T-cell (primary cell): ENCODE measurements around the gene NOC4L. TPM values are rescaled to one million over a fixed set of nuclear protein-coding genes. Genes with fewer than 3 reads are reported as not detected.

Experiments
- ATAC-seq, 4 experiments: fragments of 200-7000 bp in 3 of 4; fragments of 150-1000 bp in 1 of 4; cut with Tn5 transposase; replicated peaks in 1 of 4; 1 replicate in 3 of 4; 2 replicates in 1 of 4; pipeline ENCODE4 v1.10.0; 2021; ENCODE audit warnings: moderate library complexity in 3 of 4, mild to moderate bottlenecking in 2 of 4, moderate number of reproducible peaks in 1 of 4
- CTCF ChIA-PET, 2 donors: fragments of 300-600 bp; sonication (Branson Sonifier 250); formaldehyde crosslinking; loops; one replicate each; lab custom pipeline; 2022; ENCODE audit warnings: antibody characterized with exemption in 2 of 2; lab: Charles Lee
- POLR2A ChIA-PET, 2 donors: fragments of 300-600 bp; sonication (Branson Sonifier 250); formaldehyde crosslinking; loops; one replicate each; lab custom pipeline; 2022; ENCODE audit warnings: antibody characterized with exemption in 2 of 2; lab: Charles Lee
- DNase-seq, 35 experiments: peaks; one replicate each; pipeline versions ENCODE4 v3.0.0 to v3.0.0-alpha.2; 2013 to 2023
- H3K27ac ChIP-seq: one replicate; pipeline ENCODE4 v1.5.1; 2013; ENCODE audit warnings: low read length
- H3K27me3 ChIP-seq, 2 experiments: replicated peaks in 1 of 2; 1 replicate in 1 of 2; 2 replicates in 1 of 2; pipeline versions ENCODE4 v1.6.1 to v1.7.0; 2013; ENCODE audit warnings: low read length in 1 of 2, mixed read lengths in 1 of 2; ENCODE audit not compliant: control insufficient read depth in 2 of 2, insufficient read depth in 2 of 2; ENCODE audit errors: extremely low read depth in 1 of 2
- H3K36me3 ChIP-seq, 2 donors: 1 replicate in 1 of 2; 2 replicates in 1 of 2; pipeline versions ENCODE4 v1.6.1 to v1.7.0; 2013; ENCODE audit warnings: low read length in 1 of 2; ENCODE audit not compliant: control insufficient read depth in 2 of 2, insufficient read depth in 1 of 2; ENCODE audit errors: extremely low read depth in 1 of 2
- H3K4me1 ChIP-seq, 2 experiments: 1 replicate in 1 of 2; 2 replicates in 1 of 2; pipeline versions ENCODE4 v1.6.1 to v1.7.0; 2013; ENCODE audit warnings: low read length in 2 of 2, mixed read lengths in 1 of 2; ENCODE audit not compliant: insufficient read depth in 2 of 2, control insufficient read depth in 1 of 2; ENCODE audit errors: extremely low read depth in 1 of 2
- H3K4me3 ChIP-seq, 2 donors: 1 replicate in 1 of 2; 2 replicates in 1 of 2; pipeline versions ENCODE4 v1.5.1 to v1.7.0; 2013; ENCODE audit warnings: mild to moderate bottlenecking in 2 of 2, low read length in 1 of 2, moderate library complexity in 1 of 2; ENCODE audit not compliant: control insufficient read depth in 1 of 2; ENCODE audit errors: extremely low read depth in 1 of 2
- H3K9me3 ChIP-seq: 2 replicates; pipeline ENCODE4 v1.7.0; 2013
- H3K27ac Mint-ChIP-seq, 2 donors: one replicate each; pipeline ENCODE4 v1.8.0; 2020 to 2021; ENCODE audit warnings: mild to moderate bottlenecking in 2 of 2, mixed read lengths in 2 of 2
- H3K27me3 Mint-ChIP-seq, 2 donors: one replicate each; pipeline ENCODE4 v1.8.0; 2021 to 2022; ENCODE audit warnings: mixed read lengths in 2 of 2
- H3K36me3 Mint-ChIP-seq: one replicate; pipeline ENCODE4 v1.8.0; 2021; ENCODE audit warnings: mixed read lengths
- H3K4me1 Mint-ChIP-seq, 3 donors: one replicate each; pipeline ENCODE4 v1.8.0; 2020 to 2022; ENCODE audit warnings: mixed read lengths in 3 of 3, mild to moderate bottlenecking in 1 of 3
- H3K4me3 Mint-ChIP-seq, 3 donors: one replicate each; pipeline ENCODE4 v1.8.0; 2020 to 2022; ENCODE audit warnings: mild to moderate bottlenecking in 3 of 3, mixed read lengths in 3 of 3, moderate library complexity in 3 of 3
- H3K9me3 Mint-ChIP-seq, 3 donors: one replicate each; pipeline ENCODE4 v1.8.0; 2020 to 2022; ENCODE audit warnings: mixed read lengths in 3 of 3
- WGBS: methylation state at CpG from one replicate; pipeline ENCODE4 v1.1.5; 2013; ENCODE audit warnings: missing lambda C conversion rate; ENCODE audit not compliant: insufficient coverage; 5-methylcytosine and 5-hydroxymethylcytosine counted together
- total RNA-seq, 35 experiments: library from RNA in 6 of 35; stranded (reverse) in 6 of 35; fragments of 120-200 nt in 1 of 35; gene quantifications; one replicate each; pipeline versions ENCODE4 v1.2.1 to v1.2.4 and lab custom pipeline; 2013 to 2026

The NOC4L gene
- total RNA-seq, 5 donors from 2014 or later (not counting 1 experiment from before 2014, with no cell fraction given), result 14.6 to 28.9 (median 26.4) TPM

DNA sequence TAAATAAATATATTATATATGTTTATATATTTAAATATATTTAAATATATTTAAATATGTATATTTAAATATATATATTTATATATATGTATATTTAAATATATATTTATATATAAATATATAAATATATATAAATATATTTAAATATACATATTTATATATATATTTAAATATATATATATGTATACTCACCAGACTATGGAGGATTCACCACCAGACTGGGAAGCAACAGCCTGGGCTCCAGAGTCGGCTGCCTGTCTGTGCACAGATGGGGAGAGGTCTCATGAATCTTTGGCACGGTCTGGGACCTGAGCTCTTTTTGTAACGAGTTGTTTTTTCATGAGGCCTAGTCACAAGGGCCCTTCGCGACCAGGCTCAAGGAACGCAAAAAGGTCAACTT lies 21.3 kb downstream of the NOC4L start:
- Mint-ChIP-seq H3K27ac (no peak overlapping the region), H3K36me3 (no peaks in the 10 kb centered on the region), H3K27me3 (no peaks in the 10 kb centered on the region), H3K4me3 (no peak overlapping the region), H3K4me1 (peaks cover 9 to 37% (median 21%) of the 10 kb centered on the region in 3 donors), H3K9me3 (peaks cover 0 to 7% (median 0%) of the 10 kb centered on the region in 3 donors)
- Histone ChIP-seq H3K36me3 (no peaks in the 10 kb centered on the region), H3K9me3 (no peaks in the 10 kb centered on the region), H3K4me3 (no peak overlapping the region), H3K4me1 (peaks cover 4 to 34% of the 10 kb centered on the region in 2 experiments), H3K27me3 (peaks cover 0 to 23% of the 10 kb centered on the region in 2 experiments), H3K27ac (no peak overlapping the region)
- WGBS, result 100% methylated on average over 2 of the region's 6 CpGs
- ATAC-seq (no peak), DNase-seq (no peak)
- ChIA-PET POLR2A (no interaction called here), CTCF (interaction anchor here in 1 of 2 donors (0.6 kb wide), 1 partner anchor 18 kb away, joined by 3 read pairs; no protein-coding TSS in a partner anchor)

DNA sequence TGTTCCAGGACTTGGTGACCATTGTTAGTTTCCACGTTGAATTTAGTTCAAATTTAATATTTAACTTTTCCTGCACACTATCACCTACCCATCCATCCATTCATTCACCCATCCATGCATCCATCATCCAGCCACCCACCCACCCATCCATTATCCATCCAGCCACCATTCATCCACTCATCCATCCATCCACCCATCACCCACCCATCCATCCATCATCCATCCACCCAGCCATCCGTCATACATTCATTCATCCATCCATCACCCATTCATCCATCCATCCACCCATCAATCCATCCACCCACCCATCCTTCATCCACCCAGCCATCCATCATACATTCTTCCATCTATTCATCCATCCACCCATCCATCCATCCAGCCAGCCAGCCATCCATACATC lies 21.8 kb downstream of the NOC4L start:
- Histone ChIP-seq H3K4me3 (no peak overlapping the region), H3K9me3 (no peaks in the 10 kb centered on the region), H3K36me3 (no peaks in the 10 kb centered on the region), H3K4me1 (peaks cover 4 to 34% of the 10 kb centered on the region in 2 experiments), H3K27ac (no peak overlapping the region), H3K27me3 (peaks cover 0 to 28% of the 10 kb centered on the region in 2 experiments)
- WGBS, result 88% methylated on average over 2 of the region's 2 CpGs
- no peak for DNase-seq
- Mint-ChIP-seq H3K9me3 (peaks cover 0 to 7% (median 0%) of the 10 kb centered on the region in 3 donors), H3K27ac (no peak overlapping the region), H3K36me3 (no peaks in the 10 kb centered on the region), H3K27me3 (no peaks in the 10 kb centered on the region), H3K4me1 (peaks cover 9 to 37% (median 21%) of the 10 kb centered on the region in 3 donors), H3K4me3 (no peak overlapping the region)
- CTCF ChIA-PET, result interaction anchor here in 1 of 2 donors (0.6 kb wide), 1 partner anchor 18 kb away, joined by 3 read pairs; no protein-coding TSS in a partner anchor
- ATAC-seq, result no peak
- POLR2A ChIA-PET, result no interaction called here

DNA sequence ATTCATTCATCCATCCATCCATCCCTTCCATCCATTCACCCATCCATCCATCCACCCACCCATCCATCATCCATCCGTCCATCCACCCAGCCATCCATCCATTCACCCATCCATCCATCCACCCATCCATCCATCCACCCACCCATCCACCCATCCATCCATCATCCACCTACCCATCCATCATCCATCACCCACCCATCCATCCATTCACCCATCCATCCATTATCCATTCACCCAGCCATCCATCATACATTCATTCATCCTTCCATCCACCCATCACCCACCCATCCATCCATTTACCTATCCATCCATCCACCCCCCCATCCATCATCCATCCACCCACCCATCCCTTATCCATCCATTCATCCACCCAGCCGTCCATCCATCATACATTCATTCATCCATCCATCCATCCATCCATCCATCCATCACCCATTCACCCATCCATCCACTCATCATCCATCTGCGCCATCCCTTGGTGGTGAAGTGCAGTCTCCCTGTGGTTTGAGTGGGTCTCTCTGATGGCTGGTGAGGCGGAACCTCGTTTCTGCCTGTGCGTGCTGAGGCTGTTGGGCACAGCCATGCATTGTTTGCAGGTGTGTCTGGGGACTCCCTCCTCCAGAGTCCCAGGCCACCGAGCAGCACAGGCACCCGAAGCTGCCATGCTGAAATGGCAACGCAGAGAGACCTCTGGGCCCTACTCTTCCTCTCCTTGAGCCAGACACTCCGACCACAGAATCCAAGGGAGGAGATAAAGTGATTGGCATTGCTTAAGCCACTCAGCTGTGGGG lies 22.7 kb downstream of the NOC4L start:
- WGBS, result 77% methylated on average over 5 of the region's 10 CpGs
- peaks cover 9 to 35% (median 21%) of the 10 kb centered on the region in 3 donors for H3K4me1 Mint-ChIP-seq
- no peak for ATAC-seq
- CTCF ChIA-PET, result no interaction called here
- Histone ChIP-seq H3K36me3 (no peaks in the 10 kb centered on the region), H3K27me3 (peaks cover 0 to 36% of the 10 kb centered on the region in 2 experiments), H3K4me1 (peaks cover 4 to 33% of the 10 kb centered on the region in 2 experiments), H3K9me3 (no peaks in the 10 kb centered on the region), H3K4me3 (no peak overlapping the region), H3K27ac (no peak overlapping the region)
- H3K36me3 Mint-ChIP-seq, result no peaks in the 10 kb centered on the region
- DNase-seq, result no peak
- H3K9me3 Mint-ChIP-seq, result peaks cover 0 to 7% (median 0%) of the 10 kb centered on the region in 3 donors
- H3K27ac Mint-ChIP-seq, result no peak overlapping the region
- POLR2A ChIA-PET, result no interaction called here
- H3K27me3 Mint-ChIP-seq, result no peaks in the 10 kb centered on the region
- H3K4me3 Mint-ChIP-seq, result no peak overlapping the region

DNA sequence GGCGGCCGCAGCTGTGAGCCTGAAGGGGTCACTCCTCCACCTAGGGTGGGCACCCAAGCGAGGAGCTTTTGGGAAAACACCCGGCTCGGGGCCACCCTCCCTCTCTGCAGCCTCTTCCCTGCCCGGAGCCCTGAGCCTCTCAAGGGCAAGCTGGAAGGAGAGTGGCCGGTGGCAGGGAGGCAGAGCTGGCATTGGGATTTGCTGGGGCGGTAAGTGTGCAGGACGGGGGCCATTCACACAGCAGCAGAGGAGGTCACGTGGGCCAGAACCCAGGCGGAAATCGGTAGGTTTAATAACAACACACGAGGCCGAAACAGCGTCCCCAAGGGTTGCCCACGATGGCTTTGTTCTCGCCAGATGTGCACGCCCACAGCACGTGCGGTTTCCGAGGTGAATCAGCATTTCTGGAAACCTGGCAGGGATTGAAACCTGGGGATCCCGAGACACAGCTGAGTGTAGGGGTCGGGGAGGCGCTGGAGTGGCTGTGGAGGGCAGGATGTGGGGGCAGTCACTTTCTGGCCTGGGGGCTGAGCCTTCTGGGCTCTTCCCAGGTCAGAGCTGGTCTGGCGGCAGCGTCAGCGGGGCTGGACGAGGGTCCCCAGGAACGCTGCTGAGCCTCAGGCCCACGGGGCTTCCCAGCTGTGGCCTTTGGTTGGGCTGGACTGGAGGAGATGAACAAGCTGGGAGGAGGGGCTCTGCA lies 23.5 kb downstream of the NOC4L start:
- ChIA-PET POLR2A (no interaction called here), CTCF (interaction anchor here in 1 of 2 donors (0.5 kb wide), 1 partner anchor 91 kb away, joined by 9 read pairs; no protein-coding TSS in a partner anchor)
- Mint-ChIP-seq H3K36me3 (no peaks in the 10 kb centered on the region), H3K4me1 (peaks cover 9 to 32% (median 19%) of the 10 kb centered on the region in 3 donors), H3K27ac (no peak overlapping the region), H3K9me3 (peaks cover 0 to 7% (median 0%) of the 10 kb centered on the region in 3 donors), H3K4me3 (no peak overlapping the region), H3K27me3 (peaks cover 0 to 2% of the 10 kb centered on the region in 2 donors)
- ATAC-seq (no peak), DNase-seq (peak in 1 of 35 experiments; percentile 1)
- Histone ChIP-seq H3K4me1 (peaks cover 4 to 29% of the 10 kb centered on the region in 2 experiments), H3K9me3 (no peaks in the 10 kb centered on the region), H3K36me3 (no peaks in the 10 kb centered on the region), H3K27me3 (peaks cover 0 to 44% of the 10 kb centered on the region in 2 experiments), H3K4me3 (no peak overlapping the region), H3K27ac (no peak overlapping the region)
- WGBS, result 42% methylated on average over 23 of the region's 30 CpGs

DNA sequence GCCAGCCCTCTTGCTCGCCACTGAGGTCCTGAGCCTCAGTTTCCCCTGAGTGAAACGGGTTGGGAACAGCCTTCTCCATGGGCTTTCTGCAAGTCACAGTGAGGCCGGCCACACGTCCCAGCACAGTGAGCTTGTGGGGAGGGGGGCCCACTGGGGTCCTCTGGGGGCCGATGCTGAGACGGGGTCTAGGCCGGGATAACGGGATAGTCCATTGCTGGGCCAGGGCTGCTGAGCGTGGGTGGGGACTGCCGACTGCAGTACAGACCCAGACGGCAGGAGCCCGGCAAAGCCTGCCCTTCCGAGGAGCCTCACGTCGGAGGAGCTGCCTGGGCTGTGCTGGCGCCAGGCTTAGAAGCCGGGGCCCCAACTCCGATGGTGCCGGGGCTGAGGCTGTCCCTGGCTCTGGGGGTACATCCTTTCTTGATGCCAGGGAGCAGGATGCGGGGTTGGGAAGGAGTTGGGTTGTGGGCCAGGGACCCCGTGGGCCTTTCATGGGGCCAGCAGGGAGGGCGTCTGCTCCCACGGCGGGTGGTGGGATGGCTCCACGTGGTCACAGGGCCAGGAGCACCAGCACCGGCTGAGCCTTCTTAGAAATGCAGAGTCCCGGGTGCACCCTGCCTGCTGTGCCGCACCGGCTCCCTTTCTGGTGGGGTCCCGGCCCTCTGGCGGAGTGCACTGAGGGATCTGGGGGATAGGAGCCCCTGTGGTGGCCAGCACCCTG lies 24.2 kb downstream of the NOC4L start:
- Histone ChIP-seq H3K27me3 (peaks cover 0 to 51% of the 10 kb centered on the region in 2 experiments), H3K36me3 (no peaks in the 10 kb centered on the region), H3K4me1 (peaks cover 0 to 29% of the 10 kb centered on the region in 2 experiments), H3K9me3 (no peaks in the 10 kb centered on the region), H3K4me3 (no peak overlapping the region), H3K27ac (no peak overlapping the region)
- Mint-ChIP-seq H3K9me3 (peaks cover 0 to 7% (median 0%) of the 10 kb centered on the region in 3 donors), H3K4me3 (no peak overlapping the region), H3K36me3 (no peaks in the 10 kb centered on the region), H3K4me1 (peaks cover 12 to 34% (median 22%) of the 10 kb centered on the region in 3 donors), H3K27ac (no peak overlapping the region), H3K27me3 (peaks cover 0 to 8% of the 10 kb centered on the region in 2 donors)
- DNase-seq, result peak in 1 of 35 experiments; percentile 3
- 91% methylated on average over 25 of the region's 31 CpGs for WGBS
- ChIA-PET CTCF (no interaction called here), POLR2A (no interaction called here)
- no peak for ATAC-seq

DNA sequence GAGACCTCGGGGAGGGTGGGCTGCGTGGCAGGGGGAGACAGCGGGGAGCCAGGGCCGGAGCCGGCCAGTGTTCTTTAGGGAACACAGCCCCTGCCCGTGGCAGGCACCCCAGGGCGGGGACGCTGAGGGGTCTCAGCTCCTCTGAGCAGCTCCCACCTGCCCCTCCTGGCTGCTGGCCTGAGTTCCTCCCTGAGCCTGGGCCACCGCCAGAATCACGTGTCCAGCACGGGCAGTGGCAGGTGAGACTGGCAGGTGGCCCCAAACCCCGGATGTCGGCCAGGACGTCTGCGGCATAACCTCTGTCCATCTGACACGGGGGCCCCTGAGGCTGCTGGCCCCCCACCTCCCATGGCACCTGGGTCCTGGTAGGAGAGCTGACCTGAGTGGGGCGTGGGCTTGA lies 25.1 kb downstream of the NOC4L start:
- ATAC-seq (no peak), DNase-seq (peak in 1 of 35 experiments; percentile 3)
- POLR2A ChIA-PET, result no interaction called here
- peaks cover 0 to 8% of the 10 kb centered on the region in 2 donors for H3K27me3 Mint-ChIP-seq
- H3K4me3 Mint-ChIP-seq, result no peak overlapping the region
- H3K27ac Mint-ChIP-seq, result no peak overlapping the region
- H3K9me3 ChIP-seq, result no peaks in the 10 kb centered on the region
- H3K9me3 Mint-ChIP-seq, result peaks cover 0 to 7% (median 0%) of the 10 kb centered on the region in 3 donors
- peaks cover 0 to 32% of the 10 kb centered on the region in 2 experiments for H3K4me1 ChIP-seq
- no peaks in the 10 kb centered on the region for H3K36me3 ChIP-seq
- 85% methylated on average over 16 of the region's 17 CpGs for WGBS
- H3K27me3 ChIP-seq, result peaks cover 0 to 60% of the 10 kb centered on the region in 2 experiments
- no peak overlapping the region for H3K27ac ChIP-seq
- no peaks in the 10 kb centered on the region for H3K36me3 Mint-ChIP-seq
- no peak overlapping the region for H3K4me3 ChIP-seq
- H3K4me1 Mint-ChIP-seq, result peaks cover 9 to 29% (median 18%) of the 10 kb centered on the region in 3 donors
- CTCF ChIA-PET, result no interaction called here
